Spleen (tissue), 11 donors: Measurements from ENCODE around the gene LTBP2. TPM values are rescaled to one million over a fixed set of nuclear protein-coding genes. Genes with fewer than 3 reads are reported as not detected.
A peak's percentile ranks its signal among the peaks of the same experiment; 100 is the strongest.

Experiments used
- DNase-seq: peaks from one replicate; pipeline ENCODE4 v3.0.0-alpha.2; 2020
- H3K27ac ChIP-seq, 8 donors: fragments of 200-600 bp; sonication (generic) in 7 of 8; 1 replicate in 4 of 8; 2 replicates in 4 of 8; pipeline versions ENCODE4 v1.5.0 to v1.8.0; 2016 to 2021; ENCODE audit warnings: inconsistent platforms in 4 of 8, mild to moderate bottlenecking in 4 of 8, moderate library complexity in 1 of 8
- H3K27me3 ChIP-seq, 7 donors: fragments of 200-600 bp; sonication (generic) in 6 of 7; replicated peaks in 1 of 7; 1 replicate in 4 of 7; 2 replicates in 3 of 7; pipeline versions ENCODE4 v1.5.0 to v1.8.0; 2016 to 2021; ENCODE audit warnings: inconsistent platforms in 3 of 7, mild to moderate bottlenecking in 1 of 7
- H3K36me3 ChIP-seq, 6 donors: fragments of 200-600 bp; sonication (generic) in 5 of 6; 1 replicate in 4 of 6; 2 replicates in 2 of 6; pipeline versions ENCODE4 v1.5.0 to v1.8.0; 2016 to 2021; ENCODE audit warnings: inconsistent platforms in 2 of 6
- H3K4me1 ChIP-seq, 6 donors: fragments of 200-600 bp; sonication (generic) in 5 of 6; 1 replicate in 3 of 6; 2 replicates in 3 of 6; pipeline versions ENCODE4 v1.5.0 to v1.8.0; 2016 to 2021; ENCODE audit warnings: inconsistent platforms in 3 of 6
- H3K4me3 ChIP-seq, 8 donors: fragments of 200-600 bp; sonication (generic) in 7 of 8; 1 replicate in 4 of 8; 2 replicates in 4 of 8; pipeline versions ENCODE4 v1.5.0 to v1.8.0; 2016 to 2021; ENCODE audit warnings: inconsistent platforms in 4 of 8, mild to moderate bottlenecking in 4 of 8, moderate library complexity in 2 of 8
- H3K9me3 ChIP-seq, 8 donors: fragments of 200-600 bp; sonication (generic) in 7 of 8; 1 replicate in 4 of 8; 2 replicates in 4 of 8; pipeline versions ENCODE4 v1.5.0 to v1.8.0; 2016 to 2021; ENCODE audit warnings: inconsistent platforms in 4 of 8
- CTCF ChIP-seq, 11 experiments: fragments of 200-600 bp in 7 of 11; fragments of 450-650 bp in 4 of 11; sonication (generic) in 4 of 11; IDR thresholded peaks in 8 of 11; conservative IDR thresholded peaks in 3 of 11; 1 replicate in 7 of 11; 2 replicates in 4 of 11; pipeline versions ENCODE4 v1.4.0 to v1.8.0; 2016 to 2021; ENCODE audit warnings: antibody characterized with exemption in 11 of 11, inconsistent platforms in 4 of 11, mild to moderate bottlenecking in 1 of 11
- POLR2A ChIP-seq, 3 donors: fragments of 450-650 bp; IDR thresholded peaks; one replicate each; pipeline ENCODE4 v1.5.1; 2017; ENCODE audit warnings: antibody characterized with exemption in 3 of 3, mild to moderate bottlenecking in 1 of 3
- POLR2AphosphoS5 ChIP-seq, 3 donors: sonication (generic); formaldehyde crosslinking; IDR thresholded peaks; one replicate each; pipeline ENCODE4 v1.5.1; 2017; ENCODE audit warnings: antibody characterized with exemption in 3 of 3
- WGBS, 5 donors: extraction: QIAGEN DNeasy Blood & Tissue Kit in 3 of 5; methylation state at CpG; one replicate each; pipeline versions ENCODE4 v1.1.5 to v1.1.7; 2013 to 2018; 5-methylcytosine and 5-hydroxymethylcytosine counted together
- intact Hi-C: fragments of 100-400 bp; cut with DNase I; formaldehyde crosslinking; loops from one replicate; pipeline ENCODE4 v1.15.0; 2023; ENCODE audit warnings: low total_unique reads
- polyA plus RNA-seq, 3 donors: library from polyadenylated mRNA; stranded (reverse); fragments of 200-250 nt; gene quantifications; one replicate each; pipeline ENCODE4 v1.2.1, GENCODE V29; 2013
- total RNA-seq, 7 donors: library from RNA; depleted of rRNA in 3 of 7; stranded (reverse); fragments of >200 nt in 3 of 7; fragmentation: NEBNext Ultra II Directional in 4 of 7; extraction: Animal tissue kit (Norgen Biotek cat#: 25700) in 4 of 7; gene quantifications; one replicate each; pipeline versions ENCODE4 v1.1.0 to v1.2.1, GENCODE V29; 2016 to 2021
- donor health status: healthy with polysubstance abuse.
- donor health status: DM: no; HTN: no; CAD: no; lungs with moderate emphysema.
- donor health status: DM: no; HTN: no; CAD: no.
- donor health status: Bipolar disorder and iron deficiency.
- donor health status: healthy.
- donor health status: DM: no; HTN: no; CAD: no.
- donor health status: DM: yes; HTN: yes; CAD: no.

The LTBP2 gene
- total and polyA plus RNA-seq, 10 donors = 3.4 to 10.7 (median 5.6) TPM

GRCh38 chr14:74638066-74638465 is 26.0 kb upstream of the LTBP2 start:
- peak; percentile 44 for DNase-seq
- no peak for TF ChIP-seq POLR2AphosphoS5 (IDR thresholded peaks at IDR 0.05)
- no peak for TF ChIP-seq CTCF (IDR thresholded peaks at IDR 0.05 in 8 of 11, conservative IDR thresholded peaks at IDR 0.05 in 3 of 11)
- TF ChIP-seq POLR2A (IDR thresholded peaks at IDR 0.05) = no peak
- 33 to 53% (median 47%) methylated on average over 7 of the region's 7 CpGs for WGBS, 5 donors
- H3K27ac ChIP-seq = no peak overlapping the region
- H3K36me3 ChIP-seq = no peaks in the 10 kb centered on the region
- intact Hi-C loops = no loop called here
- no peak overlapping the region for H3K4me3 ChIP-seq
- peaks cover 0 to 30% (median 0%) of the 10 kb centered on the region in 6 donors for H3K4me1 ChIP-seq
- no peaks in the 10 kb centered on the region for H3K9me3 ChIP-seq
- no peaks in the 10 kb centered on the region for H3K27me3 ChIP-seq

DNA sequence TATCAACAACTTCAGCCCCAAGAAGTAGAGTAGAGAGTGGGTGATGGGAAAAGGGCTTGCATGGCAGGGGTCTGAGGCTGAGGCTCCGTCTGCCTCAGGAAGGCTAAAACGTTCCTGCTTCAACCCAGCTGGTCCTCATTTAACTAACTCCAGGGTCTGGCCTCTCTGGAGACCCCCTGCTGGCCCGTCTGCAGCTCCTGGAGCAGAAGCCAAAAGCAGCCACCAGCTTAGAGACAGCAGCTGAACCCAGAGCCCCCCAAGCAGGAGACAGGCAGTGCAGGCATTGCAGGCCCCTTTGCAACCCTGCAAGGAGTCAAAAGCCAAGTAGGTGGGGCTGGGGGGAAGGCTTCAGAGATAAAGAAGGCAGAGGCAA is 25.1 kb upstream of the LTBP2 start:
- WGBS, 5 donors = 47 to 83% (median 65%) methylated on average over 3 of the region's 3 CpGs
- no peak overlapping the region for H3K4me3 ChIP-seq

GRCh38 chr14:74636424-74637177 is 24.6 kb upstream of the LTBP2 start:
- 76 to 81% (median 78%) methylated on average over 10 of the region's 10 CpGs for WGBS, 5 donors
- Histone ChIP-seq H3K4me3 (no peak overlapping the region), H3K36me3 (no peaks in the 10 kb centered on the region), H3K9me3 (no peaks in the 10 kb centered on the region), H3K4me1 (peaks cover 0 to 30% (median 0%) of the 10 kb centered on the region in 6 donors), H3K27me3 (no peaks in the 10 kb centered on the region), H3K27ac (no peak overlapping the region)
- intact Hi-C loops = no loop called here
- no peak for TF ChIP-seq POLR2AphosphoS5 (IDR thresholded peaks at IDR 0.05)
- no peak for TF ChIP-seq POLR2A (IDR thresholded peaks at IDR 0.05)
- TF ChIP-seq CTCF (IDR thresholded peaks at IDR 0.05 in 8 of 11, conservative IDR thresholded peaks at IDR 0.05 in 3 of 11) = no peak
- peak; percentile 58 for DNase-seq

More for the DNA sequence above, 25.1 kb upstream of the LTBP2 start:
- DNase-seq = peak; percentile 42
- intact Hi-C loops = no loop called here
- no peaks in the 10 kb centered on the region for H3K36me3 ChIP-seq
- TF ChIP-seq CTCF (IDR thresholded peaks at IDR 0.05 in 8 of 11, conservative IDR thresholded peaks at IDR 0.05 in 3 of 11) (no peak), POLR2AphosphoS5 (IDR thresholded peaks at IDR 0.05) (no peak), POLR2A (IDR thresholded peaks at IDR 0.05) (no peak)
- H3K9me3 ChIP-seq = no peaks in the 10 kb centered on the region
- H3K27ac ChIP-seq = no peak overlapping the region
- H3K27me3 ChIP-seq = no peaks in the 10 kb centered on the region
- peaks cover 0 to 30% (median 0%) of the 10 kb centered on the region in 6 donors for H3K4me1 ChIP-seq

GRCh38 chr14:74635847-74636246 is 23.8 kb upstream of the LTBP2 start:
- Histone ChIP-seq H3K4me3 (no peak overlapping the region), H3K36me3 (no peaks in the 10 kb centered on the region), H3K4me1 (peaks cover 0 to 30% (median 0%) of the 10 kb centered on the region in 6 donors), H3K27me3 (no peaks in the 10 kb centered on the region), H3K27ac (no peak overlapping the region), H3K9me3 (no peaks in the 10 kb centered on the region)
- WGBS, 5 donors = 86 to 97% (median 87%) methylated on average over 3 of the region's 3 CpGs
- no peak for DNase-seq
- intact Hi-C loops = no loop called here
- TF ChIP-seq POLR2A (IDR thresholded peaks at IDR 0.05) (no peak), POLR2AphosphoS5 (IDR thresholded peaks at IDR 0.05) (no peak), CTCF (IDR thresholded peaks at IDR 0.05 in 8 of 11, conservative IDR thresholded peaks at IDR 0.05 in 3 of 11) (no peak)
